Cardiac muscle cell (in vitro differentiated cells and primary cell): ENCODE data around the gene CEP131. TPM values are rescaled to one million over a fixed set of nuclear protein-coding genes. Genes with fewer than 3 reads are reported as not detected.
A peak's percentile ranks its signal among the peaks of the same experiment; 100 is the strongest.

ENCODE experiments used
- DNase-seq, 2 donors: peaks; one replicate each; pipeline versions ENCODE4 v3.0.0 to v3.0.0-alpha.2; 2010 to 2017; ENCODE audit warnings: low read depth in 1 of 2, low spot score in 1 of 2
- H3K27ac ChIP-seq: fragments of 200-600 bp; sonication (generic); 2 replicates; pipeline ENCODE4 v1.5.1; 2016
- H3K27me3 ChIP-seq: fragments of 200-600 bp; sonication (generic); 2 replicates; pipeline ENCODE4 v1.6.0; 2016; ENCODE audit warnings: control low read depth
- H3K36me3 ChIP-seq: fragments of 200-600 bp; sonication (generic); 2 replicates; pipeline ENCODE4 v1.5.1; 2016; ENCODE audit warnings: control low read depth
- H3K4me1 ChIP-seq: fragments of 200-600 bp; sonication (generic); 2 replicates; pipeline ENCODE4 v1.8.1; 2017; ENCODE audit warnings: low read depth, mild to moderate bottlenecking, mixed run types
- H3K4me3 ChIP-seq: fragments of 200-600 bp; sonication (generic); 2 replicates; pipeline ENCODE4 v1.5.1; 2016; ENCODE audit warnings: mild to moderate bottlenecking
- H3K9me3 ChIP-seq: fragments of 200-600 bp; sonication (generic); 2 replicates; pipeline ENCODE4 v1.5.1; 2017; ENCODE audit warnings: low read depth, mild to moderate bottlenecking, control low read depth
- CTCF ChIP-seq: IDR thresholded peaks from 2 replicates; pipeline ENCODE4 v1.5.1; 2012; ENCODE audit warnings: low read depth, mild to moderate bottlenecking, low read length
- polyA plus RNA-seq: library from polyadenylated mRNA; unstranded; fragments of >200 nt; fragmentation: Nextera tagmentation; extraction: Ambion mirVana; gene quantifications from 2 replicates; pipeline ENCODE4 v1.2.1, GENCODE V29; 2016
- total RNA-seq: library from RNA; depleted of rRNA; stranded (reverse); fragments of >200 nt; gene quantifications from 2 replicates; pipeline ENCODE4 v1.2.3, GENCODE V29; 2016

The CEP131 gene
- total and polyA plus RNA-seq, 2 experiments from 2014 or later: 29.2 to 37.0 TPM

GRCh38 chr17:81202318-81202717, 20.4 kb downstream of the CEP131 start:
- no peaks in the 10 kb centered on the region for H3K27me3 ChIP-seq
- no peak for TF ChIP-seq CTCF
- no peaks in the 10 kb centered on the region for H3K36me3 ChIP-seq

GRCh38 chr17:81200695-81201580, 21.8 kb downstream of the CEP131 start:
- no peak overlapping the region for H3K4me3 ChIP-seq
- no peaks in the 10 kb centered on the region for H3K4me1 ChIP-seq
- peak; percentile 78 to 81 for DNase-seq
- no peaks in the 10 kb centered on the region for H3K9me3 ChIP-seq
- H3K36me3 ChIP-seq: no peaks in the 10 kb centered on the region
- TF ChIP-seq CTCF: peak; percentile 73
- no peak overlapping the region for H3K27ac ChIP-seq
- H3K27me3 ChIP-seq: no peaks in the 10 kb centered on the region

More at GRCh38 chr17:81202318-81202717, 20.4 kb downstream of the CEP131 start:
- no peaks in the 10 kb centered on the region for H3K4me1 ChIP-seq
- no peak for DNase-seq
- no peaks in the 10 kb centered on the region for H3K9me3 ChIP-seq
- no peak overlapping the region for H3K4me3 ChIP-seq
- no peak overlapping the region for H3K27ac ChIP-seq

GRCh38 chr17:81200201-81200600, 22.6 kb downstream of the CEP131 start:
- no peak for DNase-seq
- Histone ChIP-seq H3K4me3 (no peak overlapping the region), H3K4me1 (no peaks in the 10 kb centered on the region), H3K27ac (no peak overlapping the region), H3K27me3 (no peaks in the 10 kb centered on the region), H3K9me3 (no peaks in the 10 kb centered on the region), H3K36me3 (no peaks in the 10 kb centered on the region)
- TF ChIP-seq CTCF: no peak

GRCh38 chr17:81199482-81199830, 23.3 kb downstream of the CEP131 start:
- H3K36me3 ChIP-seq: no peaks in the 10 kb centered on the region
- H3K4me3 ChIP-seq: no peak overlapping the region
- DNase-seq: no peak
- no peaks in the 10 kb centered on the region for H3K4me1 ChIP-seq
- TF ChIP-seq CTCF: no peak
- no peaks in the 10 kb centered on the region for H3K9me3 ChIP-seq
- H3K27ac ChIP-seq: no peak overlapping the region
- H3K27me3 ChIP-seq: no peaks in the 10 kb centered on the region

- Histone ChIP-seq H3K27ac (no peak overlapping the region), H3K4me1 (no peaks in the 10 kb centered on the region), H3K36me3 (no peaks in the 10 kb centered on the region), H3K4me3 (no peak overlapping the region), H3K27me3 (no peaks in the 10 kb centered on the region), H3K9me3 (no peaks in the 10 kb centered on the region)
- no peak for DNase-seq
- no peak for TF ChIP-seq CTCF
These were observed 23.8 kb downstream of the CEP131 start for GRCh38 chr17:81198826-81199481.
